ENCODE measurements around the gene RHEBL1. TPM values are rescaled to one million over a fixed set of nuclear protein-coding genes. Genes with fewer than 3 reads are reported as not detected.

Gene RHEBL1
- total RNA-seq, 3 donors from 2014 or later: 0.59 to 1.3 TPM; not detected in 1

GRCh38 chr12:49043241-49043640, 26.5 kb downstream of the RHEBL1 start:
- Histone ChIP-seq H3K27me3 (no peaks in the 10 kb centered on the region), H3K4me3 (no peak overlapping the region), H3K4me1 (no peaks in the 10 kb centered on the region), H3K9me3 (no peaks in the 10 kb centered on the region), H3K36me3 (peaks cover 31% of the 10 kb centered on the region), H3K27ac (no peak overlapping the region)
- TF ChIP-seq CTCF (IDR thresholded peaks at IDR 0.05) (no peak), POLR2A (IDR thresholded peaks at IDR 0.05) (no peak), POLR2AphosphoS5 (IDR thresholded peaks at IDR 0.05) (no peak)
- intact Hi-C loops (cut with DNase I; ENCODE audit: low total_unique reads): no loop called here
- DNase-seq (ENCODE audit: low spot score in 2 of 2): no peak

- intact Hi-C loops (cut with DNase I; ENCODE audit: low total_unique reads): no loop called here
- no peak overlapping the region for H3K27ac ChIP-seq
- no peak overlapping the region for H3K4me3 ChIP-seq
- no peaks in the 10 kb centered on the region for H3K9me3 ChIP-seq
- no peak for TF ChIP-seq POLR2AphosphoS5 (IDR thresholded peaks at IDR 0.05)
- no peak for TF ChIP-seq CTCF (IDR thresholded peaks at IDR 0.05)
- TF ChIP-seq POLR2A (IDR thresholded peaks at IDR 0.05): no peak
- H3K36me3 ChIP-seq: peaks cover 28% of the 10 kb centered on the region
- no peak for DNase-seq (ENCODE audit: low spot score in 2 of 2)
- no peaks in the 10 kb centered on the region for H3K27me3 ChIP-seq
- no peaks in the 10 kb centered on the region for H3K4me1 ChIP-seq
Measured at GRCh38 chr12:49041881-49042484, 27.8 kb downstream of the RHEBL1 start.

- H3K36me3 ChIP-seq: peaks cover 25% of the 10 kb centered on the region
- no peak overlapping the region for H3K27ac ChIP-seq
- no peaks in the 10 kb centered on the region for H3K4me1 ChIP-seq
- H3K4me3 ChIP-seq: no peak overlapping the region
- no peak for DNase-seq (ENCODE audit: low spot score in 2 of 2)
- intact Hi-C loops (cut with DNase I; ENCODE audit: low total_unique reads): no loop called here
- H3K9me3 ChIP-seq: no peaks in the 10 kb centered on the region
- no peaks in the 10 kb centered on the region for H3K27me3 ChIP-seq
- TF ChIP-seq POLR2AphosphoS5 (IDR thresholded peaks at IDR 0.05): no peak
- TF ChIP-seq POLR2A (IDR thresholded peaks at IDR 0.05): no peak
- TF ChIP-seq CTCF (IDR thresholded peaks at IDR 0.05): no peak
Measured at GRCh38 chr12:49041036-49041880, 28.5 kb downstream of the RHEBL1 start.

GRCh38 chr12:49040364-49040855, 29.4 kb downstream of the RHEBL1 start:
- H3K4me3 ChIP-seq: no peak overlapping the region
- intact Hi-C loops (cut with DNase I; ENCODE audit: low total_unique reads): no loop called here
- no peaks in the 10 kb centered on the region for H3K4me1 ChIP-seq
- no peak for DNase-seq (ENCODE audit: low spot score in 2 of 2)
- no peak overlapping the region for H3K27ac ChIP-seq
- H3K9me3 ChIP-seq: no peaks in the 10 kb centered on the region
- TF ChIP-seq POLR2A (IDR thresholded peaks at IDR 0.05) (no peak), CTCF (IDR thresholded peaks at IDR 0.05) (no peak), POLR2AphosphoS5 (IDR thresholded peaks at IDR 0.05) (no peak)
- H3K36me3 ChIP-seq: peaks cover 17% of the 10 kb centered on the region
- H3K27me3 ChIP-seq: no peaks in the 10 kb centered on the region

All from breast epithelium (tissue), 4 donors.